Fibroblast of skin of right biceps (primary cell): ENCODE results near the gene SREBF2.

ENCODE experiments used
- DNase-seq: peaks from one replicate; pipeline ENCODE4 v3.0.0-alpha.2; 2013

SREBF2 gene

DNA sequence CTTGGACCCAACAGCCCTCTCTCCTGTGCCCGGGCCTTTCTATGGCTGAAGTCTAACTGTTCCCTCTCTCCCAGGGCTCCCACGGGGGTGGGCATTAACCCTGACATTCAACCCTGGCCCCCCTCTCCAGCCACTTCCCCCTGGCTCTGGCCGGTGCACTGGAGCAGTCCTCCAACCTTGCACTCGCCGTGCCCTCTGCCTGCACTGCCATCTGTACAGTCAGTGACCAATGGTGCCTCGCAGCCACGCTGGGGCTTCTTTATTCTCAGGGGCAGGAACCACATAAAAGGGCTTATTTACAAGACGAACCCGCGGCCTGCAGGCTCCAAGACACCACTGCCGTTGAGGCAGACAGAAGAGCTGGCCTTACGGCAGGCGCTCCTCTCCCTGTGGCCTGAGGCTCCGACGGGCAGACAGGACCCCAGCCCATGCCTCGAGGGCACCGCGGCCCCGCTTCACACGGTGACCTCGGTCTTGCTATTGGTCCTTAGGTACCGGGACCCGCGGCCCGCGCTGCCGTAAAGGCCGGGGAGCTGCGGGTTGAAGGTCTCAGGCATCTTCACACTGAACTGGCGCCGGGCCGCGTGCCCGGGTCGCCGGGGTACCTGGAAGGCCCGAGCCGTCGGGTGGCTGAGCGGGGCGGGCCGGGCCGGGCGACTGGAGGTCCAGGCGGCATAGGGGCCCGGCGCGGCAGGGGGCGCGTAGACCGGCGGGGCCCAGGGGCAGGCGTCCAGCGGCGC is 76.6 kb downstream of the SREBF2 start:
- no peak for DNase-seq

DNA sequence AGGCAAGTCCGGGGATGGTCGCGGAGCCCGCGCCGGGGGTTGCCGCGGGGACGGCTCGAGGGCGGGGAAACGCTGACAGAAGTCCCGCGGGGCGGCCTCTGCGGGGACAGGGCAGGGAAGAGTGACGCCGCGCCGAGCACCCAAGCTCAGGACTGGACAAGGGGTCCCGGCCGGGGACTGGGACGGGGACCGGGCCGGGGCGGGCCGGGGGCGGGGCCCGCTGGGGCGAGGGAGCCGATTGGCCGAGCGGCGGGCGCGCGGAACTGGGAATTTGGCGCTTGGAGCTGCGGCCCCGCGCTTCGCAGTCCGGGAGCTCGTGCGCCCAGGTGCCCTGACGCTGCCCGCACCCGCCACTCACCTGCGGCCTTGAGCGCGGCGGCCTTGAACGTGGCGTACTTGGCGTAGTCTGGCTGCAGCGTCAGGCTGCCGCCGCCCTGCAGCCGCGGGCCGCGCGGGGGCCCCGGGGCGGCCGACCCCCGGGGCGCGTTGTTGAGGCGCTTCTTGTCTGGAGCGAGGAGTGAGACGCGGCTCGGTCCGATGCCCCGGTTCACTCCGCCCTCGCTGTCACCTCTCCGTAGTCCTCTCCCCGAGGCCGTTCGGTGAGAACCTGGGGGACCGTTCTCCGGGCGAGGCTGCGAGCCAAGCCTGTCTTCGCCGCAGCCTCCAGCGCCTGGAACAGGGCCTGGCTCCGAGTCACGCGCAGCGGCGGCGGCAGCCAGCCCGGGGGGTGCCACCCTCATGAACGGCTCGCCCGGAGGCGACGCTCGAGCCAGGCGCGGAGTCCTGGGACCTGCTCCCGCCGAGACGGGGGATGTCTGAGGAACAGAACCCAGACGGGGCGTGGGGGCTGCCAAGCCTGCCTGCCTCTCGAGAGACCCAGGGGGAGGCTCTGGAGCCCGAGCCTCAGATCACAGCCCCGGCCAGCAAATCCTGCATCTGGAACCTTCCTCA is 77.4 kb downstream of the SREBF2 start:
- peak; percentile 14 for DNase-seq

DNA sequence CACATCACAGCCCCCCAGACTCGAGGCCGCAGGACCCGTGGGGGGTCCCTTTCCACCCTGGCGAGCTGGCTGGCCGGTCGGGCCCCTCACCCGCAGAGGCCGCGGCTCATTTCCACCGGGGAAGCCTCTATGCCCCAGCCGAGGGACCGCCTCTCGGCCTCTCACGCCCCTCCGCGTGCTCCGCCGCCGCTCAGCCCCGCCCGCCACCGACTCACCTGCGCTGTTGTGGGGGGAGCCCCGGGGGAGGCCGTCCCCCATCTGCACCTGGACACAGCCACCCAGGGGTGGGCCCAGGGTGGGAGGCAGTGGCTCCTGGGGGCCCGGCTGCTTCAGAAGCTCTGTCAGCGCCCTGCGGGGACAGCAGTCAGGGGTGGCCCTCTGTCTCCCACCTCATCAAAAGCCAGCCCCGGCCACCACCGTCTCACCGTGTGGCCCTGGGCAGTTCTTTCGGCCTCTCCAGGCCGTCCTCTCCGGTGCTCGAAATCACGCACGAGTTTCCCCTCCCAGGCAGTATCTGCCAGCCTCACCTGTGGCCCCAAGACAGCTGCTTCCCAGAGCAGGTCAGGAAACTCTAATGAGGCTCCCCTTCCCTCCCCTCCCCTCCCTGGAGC is 78.2 kb downstream of the SREBF2 start:
- no peak for DNase-seq

DNA sequence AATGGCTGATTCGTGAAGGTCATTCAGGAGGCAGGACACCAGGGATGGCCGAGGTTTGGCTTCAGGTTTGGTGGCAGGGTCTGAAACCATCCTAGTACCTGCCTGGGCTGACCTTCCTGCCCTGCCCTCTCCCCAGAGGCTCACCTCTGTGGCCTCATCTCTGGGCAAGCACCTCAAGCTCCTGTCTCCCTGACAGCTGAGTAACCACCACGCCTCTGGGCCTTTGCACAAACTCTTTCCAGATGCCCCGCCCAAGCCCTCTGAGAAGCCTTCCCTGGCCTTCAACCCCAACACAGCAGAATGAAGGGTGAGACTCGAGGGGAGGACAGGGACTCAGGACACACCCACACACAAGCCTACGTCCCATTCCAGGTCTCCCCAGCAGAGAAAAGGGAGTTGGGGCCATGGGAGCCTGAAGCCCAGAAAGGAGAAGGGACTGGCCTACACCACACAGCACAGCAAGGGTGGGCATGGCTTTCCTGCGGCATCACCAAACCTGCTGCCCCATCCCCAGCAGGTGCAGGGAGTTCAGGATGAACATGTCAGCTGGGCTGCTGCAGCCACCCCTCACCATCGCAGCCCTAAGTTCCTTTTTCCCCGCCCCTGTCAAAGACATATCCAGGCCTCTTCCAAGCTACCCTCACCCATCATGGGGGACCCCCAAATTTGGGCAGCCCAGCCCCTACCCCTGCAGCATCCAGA is 79.6 kb downstream of the SREBF2 start:
- no peak for DNase-seq

DNA sequence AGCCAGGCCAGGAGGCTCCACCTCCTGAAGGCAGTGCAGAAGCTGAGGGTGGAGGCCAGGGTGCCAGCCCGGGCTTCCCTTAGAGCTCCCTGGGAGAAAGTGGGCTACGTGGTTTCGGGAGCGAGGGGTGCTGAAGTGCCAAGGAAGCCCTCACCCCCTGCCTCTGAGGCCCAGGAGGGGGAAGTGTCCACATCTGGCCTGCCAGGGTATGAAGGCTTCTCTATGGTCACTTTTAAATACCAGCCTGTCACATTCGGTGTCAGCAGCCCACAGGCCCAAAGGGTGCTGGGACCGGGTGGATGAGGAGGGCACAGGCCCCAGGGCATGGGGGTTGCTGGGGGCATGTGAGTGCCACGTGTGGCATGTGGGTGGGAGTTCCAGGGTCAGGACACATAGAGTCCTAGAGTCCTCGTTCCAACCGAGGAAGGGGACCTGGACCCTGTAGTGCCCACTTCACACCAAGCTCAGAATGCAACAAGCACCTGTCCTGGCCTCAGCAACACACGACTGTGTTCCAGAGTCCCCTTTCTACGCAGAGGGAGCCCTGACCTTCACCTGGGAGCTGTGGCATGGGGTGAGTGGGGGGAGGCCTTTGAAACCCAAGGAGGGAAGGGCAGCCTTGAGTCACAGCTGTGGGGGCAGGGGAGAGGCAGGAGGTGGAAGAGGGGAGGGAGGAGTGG is 80.3 kb downstream of the SREBF2 start:
- no peak for DNase-seq

DNA sequence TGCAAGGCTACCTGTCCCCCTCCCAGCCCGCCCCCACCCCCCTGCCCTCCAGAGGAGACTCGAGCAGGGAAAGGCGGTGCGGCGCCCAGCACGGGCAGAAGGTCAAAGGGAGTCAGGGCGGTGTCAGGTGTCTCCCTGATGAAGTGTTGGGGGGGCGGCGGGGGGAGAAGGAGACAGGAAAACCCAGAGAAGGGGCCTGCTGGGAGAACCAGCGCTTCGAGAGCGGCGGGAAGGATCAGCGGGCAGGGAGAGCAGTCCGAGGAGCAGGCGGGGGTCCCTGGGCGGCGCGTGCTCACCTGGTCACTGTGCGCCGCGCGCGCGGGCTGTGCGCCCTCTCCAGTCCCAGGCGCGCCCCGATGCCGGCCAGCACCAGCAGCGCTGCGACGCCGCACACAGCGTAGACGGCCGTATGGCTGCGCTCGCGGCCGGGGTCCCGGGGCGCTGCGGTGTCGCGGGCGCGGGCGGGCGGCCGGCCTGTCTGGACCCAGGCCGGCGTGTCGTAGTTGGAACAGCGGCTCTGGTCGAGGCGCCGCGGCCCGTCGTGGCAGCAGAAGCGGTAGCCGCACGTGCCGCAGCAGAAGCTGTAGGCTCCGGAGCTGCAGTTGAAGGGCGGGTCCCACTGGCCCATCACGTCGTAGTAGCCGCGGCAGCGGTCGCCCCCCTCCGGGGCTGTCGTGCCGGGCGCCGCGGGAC is 81.1 kb downstream of the SREBF2 start:
- no peak for DNase-seq

DNA sequence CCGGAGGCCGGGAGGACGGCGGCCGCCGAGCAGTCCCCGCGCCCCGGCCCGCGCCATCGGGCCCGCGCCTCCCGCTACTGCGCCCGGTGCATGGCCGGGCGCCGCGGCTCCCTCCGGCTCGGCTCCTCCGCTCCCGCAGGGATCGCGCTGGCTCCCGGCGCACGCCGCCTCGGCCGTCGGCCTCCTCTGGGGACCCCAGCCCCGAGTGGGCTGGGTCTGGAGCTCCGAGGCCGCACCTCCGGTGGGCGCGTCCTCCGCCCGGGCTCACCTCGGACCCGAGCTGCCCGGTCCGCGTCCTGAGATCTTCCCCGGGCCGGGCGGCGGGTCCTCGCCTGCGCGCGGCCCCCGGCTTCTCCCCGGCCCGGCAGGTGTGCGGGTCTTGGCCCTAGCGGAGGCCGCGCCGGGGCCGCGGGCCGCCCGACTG is 81.7 kb downstream of the SREBF2 start:
- DNase-seq, result no peak

DNA sequence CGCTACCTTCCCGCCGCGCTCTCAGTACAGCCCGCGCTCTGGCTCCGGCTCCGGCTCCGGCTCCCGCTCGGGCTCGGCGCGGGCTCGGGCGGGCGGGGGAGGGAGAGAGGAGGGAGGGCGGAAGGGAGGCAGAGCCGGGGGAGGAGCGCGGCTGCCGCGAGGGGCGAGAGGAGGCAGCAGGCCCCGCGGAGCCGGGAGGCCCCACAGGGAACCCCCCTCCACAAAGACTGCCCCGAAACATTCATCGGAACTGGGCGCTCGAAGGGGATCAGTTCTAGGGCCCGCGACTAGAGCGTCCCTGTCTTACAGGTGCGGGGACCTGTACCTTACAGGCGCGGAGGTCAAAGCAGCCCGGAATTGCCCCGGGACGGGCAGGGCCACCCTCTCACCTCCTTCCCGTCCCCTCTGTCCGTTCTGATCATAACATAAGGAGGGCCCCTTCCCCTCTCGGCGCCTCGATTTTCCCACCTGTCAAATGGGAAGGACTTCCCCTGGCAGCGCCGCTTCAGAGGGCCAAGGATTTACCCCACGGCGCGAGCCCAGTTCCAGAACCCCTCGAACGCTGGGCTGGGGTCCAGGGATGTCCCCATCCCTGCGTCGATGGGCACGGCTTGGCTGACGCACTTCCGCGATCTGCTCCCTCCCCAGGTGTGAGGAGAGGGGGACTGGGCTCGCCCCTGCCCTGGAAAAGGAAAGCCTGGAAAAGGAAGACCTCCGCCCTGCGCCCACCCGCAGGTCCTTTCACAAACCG is 82.3 kb downstream of the SREBF2 start, which contains the start of gene SHISA8:
Gene SHISA8, minus strand, starts transcription at position 40 of the 751 bp plus-strand sequence. CDS start 407 bp downstream, outside the sequence.
- DNase-seq, result peak; percentile 29

DNA sequence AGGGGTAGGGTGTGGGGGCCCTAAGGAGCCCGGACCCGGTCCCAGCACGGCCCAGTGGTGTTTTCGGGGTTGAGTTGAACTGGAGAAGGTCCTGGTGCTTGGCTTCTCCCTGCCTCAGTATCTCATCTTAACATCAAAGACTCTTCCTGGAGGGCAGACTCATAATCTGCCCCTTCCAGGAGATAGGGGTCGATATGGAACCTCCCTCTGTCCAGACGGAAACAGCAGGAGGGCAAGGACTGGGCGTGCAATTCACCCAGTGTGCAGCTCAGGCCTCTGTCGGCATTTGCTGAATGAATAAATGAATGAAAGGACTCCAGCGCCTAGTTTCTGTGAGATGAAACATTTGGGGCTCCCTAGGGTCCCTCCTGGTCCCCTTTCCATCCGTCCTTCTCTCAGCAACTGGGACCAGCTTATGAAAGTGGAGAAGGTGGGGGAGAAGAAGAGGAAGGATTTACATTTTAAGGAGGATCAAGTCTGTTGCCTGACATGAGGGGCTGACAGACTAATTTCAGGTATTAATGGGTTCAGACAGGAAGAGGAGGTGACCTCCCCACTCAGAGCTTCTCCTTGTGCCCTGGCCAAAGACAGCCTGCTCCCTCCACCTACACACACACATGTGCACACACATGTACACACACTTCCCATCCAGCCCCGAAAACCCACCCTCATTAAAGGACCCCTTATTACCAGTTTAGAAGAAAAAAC is 83.0 kb downstream of the SREBF2 start:
- DNase-seq, result no peak

DNA sequence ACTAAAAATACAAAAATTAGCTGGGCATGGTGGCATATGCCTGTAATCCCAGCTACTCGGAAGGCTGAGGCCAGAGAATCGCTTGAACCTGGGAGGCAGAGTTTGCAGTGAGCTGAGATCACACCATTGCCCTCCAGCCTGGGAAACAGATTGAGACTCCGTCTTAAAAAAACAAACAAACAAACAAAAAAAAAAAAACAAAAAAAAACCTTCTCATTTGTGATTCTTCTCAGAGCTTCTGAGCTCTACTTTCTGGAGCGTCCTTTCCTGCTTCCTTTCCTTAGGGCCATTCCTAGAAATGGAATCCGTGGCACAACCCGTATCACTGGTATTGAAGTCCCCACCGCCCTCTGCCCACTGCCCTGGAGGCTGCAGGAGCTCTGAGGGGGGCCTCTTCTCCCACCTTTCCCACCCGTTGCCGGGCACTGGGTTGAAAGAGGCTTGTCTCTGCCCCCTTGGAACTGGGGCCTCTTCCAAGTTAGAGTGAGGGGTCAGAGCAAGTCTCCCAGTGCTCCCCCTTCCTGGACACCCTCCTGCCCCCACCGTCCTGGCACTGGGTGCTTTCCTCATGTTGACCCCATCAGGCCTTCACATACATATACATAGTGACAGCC is 83.9 kb downstream of the SREBF2 start:
- DNase-seq, result no peak

DNA sequence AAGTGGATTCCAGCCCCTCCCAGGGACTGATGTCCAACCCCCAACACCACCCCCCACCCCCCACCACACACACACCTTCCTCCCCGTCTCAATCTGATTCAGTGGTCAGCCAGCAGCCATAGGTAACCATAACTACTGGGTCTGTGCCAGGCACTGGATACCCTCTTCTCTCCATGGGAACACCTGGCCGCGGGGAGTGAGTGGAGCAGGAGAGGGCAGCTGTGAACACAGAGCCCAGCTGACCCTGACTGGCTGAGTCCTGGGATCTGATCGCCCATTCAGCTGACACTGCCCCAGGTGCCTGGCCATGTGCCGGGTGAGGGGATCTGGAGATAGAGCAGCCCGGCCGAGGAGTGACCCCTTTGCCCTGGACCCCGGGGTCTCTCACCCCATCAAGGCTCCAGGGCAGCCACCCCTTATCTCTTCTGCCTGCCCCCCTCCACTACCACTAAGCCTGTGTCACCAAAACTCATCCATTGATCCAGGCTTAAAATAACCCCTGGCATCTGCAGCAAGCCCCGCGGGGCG is 84.5 kb downstream of the SREBF2 start:
- DNase-seq, result no peak

DNA sequence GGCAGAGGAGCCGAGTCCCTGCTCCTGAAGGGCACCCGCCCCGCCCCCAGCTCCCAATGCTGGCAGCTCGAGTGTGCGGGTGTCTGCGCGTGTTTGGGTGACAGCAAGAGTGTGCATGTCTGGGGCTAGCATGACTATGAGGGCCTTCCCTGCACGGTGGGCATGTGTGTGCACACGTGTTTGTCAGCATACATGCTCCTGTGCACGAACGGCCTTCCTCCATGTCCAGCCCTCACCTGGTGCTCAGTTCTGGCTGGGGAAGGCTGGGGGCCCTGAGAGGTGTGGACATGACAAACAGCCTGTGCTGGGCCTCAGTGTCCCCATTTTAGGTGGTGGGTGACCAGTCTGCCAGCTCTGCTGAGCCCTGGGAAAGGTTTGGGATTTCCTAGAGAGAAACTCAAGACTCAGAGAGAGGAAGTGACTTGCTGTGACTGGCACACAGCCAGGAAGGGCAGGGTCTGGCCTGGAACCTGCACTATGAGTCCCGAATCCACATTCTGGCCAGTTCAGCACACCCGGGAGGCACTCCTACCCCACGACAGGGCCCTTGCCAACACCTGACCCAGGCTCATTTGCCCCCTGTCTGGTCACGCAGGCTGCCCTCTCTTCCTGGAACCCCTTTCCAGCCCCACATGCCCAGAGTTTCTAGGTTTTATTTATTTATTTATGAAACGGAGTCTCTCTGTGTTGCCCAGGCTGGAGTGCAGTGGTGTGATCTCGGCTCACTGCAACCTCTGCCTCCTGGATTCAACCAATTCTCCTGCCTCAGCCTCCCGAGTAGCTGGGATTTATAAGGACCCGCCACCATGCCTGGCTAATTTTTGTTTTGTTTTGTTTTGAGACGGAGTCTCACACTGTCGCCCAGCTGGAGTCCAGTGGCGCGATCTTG is 85.2 kb downstream of the SREBF2 start:
- DNase-seq, result peak; percentile 64

DNA sequence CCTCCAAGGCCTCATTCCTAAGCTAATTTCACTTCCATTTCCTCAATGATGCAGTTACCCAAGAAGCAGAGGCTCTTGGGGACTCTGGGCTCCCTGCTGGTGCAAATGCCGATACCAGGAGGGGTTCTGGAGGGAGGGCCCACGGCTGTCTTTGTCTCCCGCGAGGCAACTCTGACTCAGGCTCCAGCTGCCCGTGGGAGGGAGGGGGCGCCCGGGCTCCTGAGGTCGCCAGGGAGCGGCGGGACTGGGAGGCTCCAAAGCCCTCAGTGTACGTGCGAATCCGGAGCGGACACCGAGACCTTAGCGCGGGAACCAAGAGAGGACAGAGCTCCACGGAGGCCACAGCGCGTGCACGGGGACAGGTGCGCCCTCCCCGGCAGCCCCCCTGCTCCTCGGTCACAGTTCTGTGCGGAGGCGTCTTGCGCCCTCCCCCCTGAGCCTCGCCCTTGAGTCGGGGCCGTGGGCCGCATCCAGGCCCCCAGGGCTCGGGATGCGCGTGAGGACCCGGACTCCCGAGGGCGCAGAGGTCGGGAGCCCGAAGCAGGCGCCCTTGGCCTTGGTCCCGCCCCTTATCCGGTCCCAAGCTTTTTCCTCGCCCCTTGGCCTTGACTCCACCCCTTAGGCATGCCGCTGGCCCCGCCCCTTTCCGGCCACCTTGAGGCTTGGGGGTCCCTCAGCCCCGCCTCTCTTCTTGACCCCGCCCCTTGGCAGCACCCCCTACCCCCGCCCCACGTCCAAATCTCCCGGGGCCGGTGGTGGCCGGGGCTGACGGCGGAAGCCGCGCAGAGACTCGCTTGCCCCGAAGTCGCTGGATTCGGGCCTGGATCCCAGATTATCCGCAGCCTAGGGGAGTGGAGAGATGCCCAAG is 86.7 kb downstream of the SREBF2 start:
- peak; percentile 42 for DNase-seq

DNA sequence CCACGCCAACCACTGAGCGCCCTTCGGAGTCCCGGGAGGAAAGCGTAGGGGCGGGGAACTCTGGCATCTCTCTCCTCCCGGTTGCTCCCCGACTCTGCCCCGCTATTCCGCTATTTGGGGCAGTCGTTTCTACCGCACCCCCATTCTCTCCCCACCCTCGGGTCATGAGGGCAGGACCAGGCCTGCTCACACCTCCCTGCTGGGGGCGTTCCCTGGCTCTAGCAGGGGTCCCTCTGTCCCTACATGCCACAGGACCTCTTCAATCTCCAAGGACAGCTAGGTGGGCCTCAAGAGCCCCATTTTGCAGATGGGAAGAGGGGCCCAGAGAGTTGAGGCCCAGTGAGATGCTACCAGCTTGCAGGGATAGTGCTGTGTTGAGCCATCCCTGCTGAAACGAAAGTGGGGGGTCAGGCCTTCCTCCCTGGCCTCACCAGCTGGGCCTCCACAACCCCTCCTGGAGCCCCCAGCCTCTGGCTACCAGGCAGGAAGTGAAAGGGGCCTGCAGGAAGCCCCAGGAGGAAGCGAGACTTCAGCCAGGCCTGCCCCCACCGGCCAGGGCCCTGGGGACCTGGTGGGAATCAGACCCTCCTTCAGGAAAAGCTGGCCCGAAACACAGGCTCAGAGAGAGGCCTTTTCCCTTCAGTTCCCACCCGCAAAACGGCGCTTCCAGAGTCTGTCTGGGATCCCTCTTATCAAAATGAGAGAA is 87.5 kb downstream of the SREBF2 start:
- DNase-seq, result no peak

DNA sequence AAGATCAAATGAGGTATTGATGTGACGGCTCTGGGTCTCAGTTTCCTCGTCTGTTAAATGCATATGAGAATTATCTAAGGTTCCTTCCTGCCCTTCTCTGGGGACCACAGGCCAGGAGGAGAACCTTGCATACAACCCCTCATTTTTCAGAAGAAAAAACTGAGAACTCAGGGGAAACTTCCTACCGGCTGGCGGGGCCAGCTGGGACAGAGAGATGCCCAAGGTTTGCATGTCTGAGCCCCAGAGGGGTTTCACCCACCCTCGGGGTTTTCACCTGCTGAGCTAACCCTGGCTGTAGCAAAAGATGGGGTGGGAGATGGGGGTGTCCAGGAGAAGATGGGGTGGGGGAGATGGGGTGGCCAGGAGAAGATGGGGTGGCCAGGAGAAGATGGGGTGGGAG is 89.4 kb downstream of the SREBF2 start:
- no peak for DNase-seq

DNA sequence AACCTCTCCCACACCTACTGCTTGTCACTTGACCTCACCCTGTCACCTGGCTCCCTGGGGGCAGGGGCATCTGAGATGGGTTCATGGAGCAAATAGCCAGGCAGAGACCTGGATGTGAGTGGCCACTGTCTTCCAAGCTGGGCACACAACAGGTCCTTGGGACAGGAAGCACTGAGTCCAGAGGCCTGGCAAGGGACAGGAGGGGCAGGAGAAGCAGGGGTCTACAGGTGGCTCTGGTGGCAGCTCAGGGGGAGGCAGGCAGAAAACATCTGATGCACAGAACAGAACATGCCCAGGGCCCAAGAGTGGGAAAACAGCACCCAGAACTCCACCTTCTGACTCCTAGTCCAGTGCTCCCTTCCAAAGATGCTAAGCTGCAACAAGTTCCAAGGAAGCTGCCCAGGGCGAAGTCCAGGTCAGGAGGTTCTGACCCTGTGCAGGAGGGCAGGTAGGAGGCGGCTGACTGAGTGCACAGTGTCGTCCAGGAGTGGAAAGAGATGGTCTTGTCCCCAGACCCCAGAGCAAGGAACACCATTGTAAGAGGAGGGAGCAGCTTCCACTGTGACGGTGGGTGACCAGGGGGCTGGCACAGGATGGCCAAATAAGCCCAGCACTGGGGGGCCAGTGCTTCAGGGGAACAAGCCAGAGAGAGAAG is 90.2 kb downstream of the SREBF2 start:
- no peak for DNase-seq
